ENCODE results near the gene HEPACAM. TPM values are rescaled to one million over a fixed set of nuclear protein-coding genes. Genes with fewer than 3 reads are reported as not detected.

The HEPACAM gene
- polyA plus RNA-seq, 2 of the 4 experiments (the other 2 are of a cell fraction) = not detected

DNA sequence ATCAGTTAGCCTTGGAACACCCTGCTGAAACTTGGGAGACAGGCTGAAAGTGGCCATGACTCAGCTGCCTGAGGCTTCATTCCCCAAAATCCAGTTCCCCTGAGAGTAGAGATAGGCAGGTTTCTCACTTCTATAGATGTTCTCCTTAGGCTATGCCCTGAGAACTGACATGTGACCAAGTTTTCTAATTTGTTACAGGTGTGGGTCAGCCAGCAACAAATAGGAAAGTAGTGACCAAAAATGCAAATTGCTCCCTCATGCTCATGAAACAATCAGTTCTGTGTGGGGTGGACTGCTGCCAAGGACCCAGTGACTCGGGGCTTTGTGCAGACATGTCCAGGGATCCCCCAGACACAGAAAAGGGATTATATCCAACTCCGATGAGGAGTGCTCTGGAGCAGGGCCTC is 10.9 kb upstream of the HEPACAM start:
- no peaks in the 10 kb centered on the region for H3K4me1 ChIP-seq
- H3K27ac ChIP-seq = no peak overlapping the region
- 10% methylated on average over 2 of the region's 2 CpGs for WGBS (ENCODE audit: missing lambda C conversion rate)
- no peak for TF ChIP-seq ZSCAN20 (CRISPR knock-in tag; IDR thresholded peaks at IDR 0.05)
- no peak for TF ChIP-seq HEYL (CRISPR knock-in tag; IDR thresholded peaks at IDR 0.05)
- TF ChIP-seq BHLHE40 (IDR thresholded peaks at IDR 0.05; ENCODE audit: low read depth, low read length) = no peak
- TF ChIP-seq MYC (IDR thresholded peaks at IDR 0.05; ENCODE audit: borderline replicate concordance, low read length) = no peak
- TF ChIP-seq HDAC2 (IDR thresholded peaks at IDR 0.05) = no peak
- TF ChIP-seq RNF2 (IDR thresholded peaks at IDR 0.05; ENCODE audit: borderline replicate concordance, low read depth) = no peak
- TF ChIP-seq, protein P1, sequence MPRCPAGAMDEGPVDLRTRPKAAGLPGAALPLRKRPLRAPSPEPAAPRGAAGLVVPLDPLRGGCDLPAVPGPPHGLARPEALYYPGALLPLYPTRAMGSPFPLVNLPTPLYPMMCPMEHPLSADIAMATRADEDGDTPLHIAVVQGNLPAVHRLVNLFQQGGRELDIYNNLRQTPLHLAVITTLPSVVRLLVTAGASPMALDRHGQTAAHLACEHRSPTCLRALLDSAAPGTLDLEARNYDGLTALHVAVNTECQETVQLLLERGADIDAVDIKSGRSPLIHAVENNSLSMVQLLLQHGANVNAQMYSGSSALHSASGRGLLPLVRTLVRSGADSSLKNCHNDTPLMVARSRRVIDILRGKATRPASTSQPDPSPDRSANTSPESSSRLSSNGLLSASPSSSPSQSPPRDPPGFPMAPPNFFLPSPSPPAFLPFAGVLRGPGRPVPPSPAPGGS (IDR thresholded peaks at IDR 0.05) = no peak
- no peak for TF ChIP-seq ESRRA (IDR thresholded peaks at IDR 0.05; ENCODE audit: borderline replicate concordance, low read length)
- TF ChIP-seq JUN (IDR thresholded peaks at IDR 0.05) = no peak
- TF ChIP-seq CHD2 (IDR thresholded peaks at IDR 0.05; ENCODE audit: low read length, partially characterized antibody) = no peak
- TF ChIP-seq, protein P2, sequence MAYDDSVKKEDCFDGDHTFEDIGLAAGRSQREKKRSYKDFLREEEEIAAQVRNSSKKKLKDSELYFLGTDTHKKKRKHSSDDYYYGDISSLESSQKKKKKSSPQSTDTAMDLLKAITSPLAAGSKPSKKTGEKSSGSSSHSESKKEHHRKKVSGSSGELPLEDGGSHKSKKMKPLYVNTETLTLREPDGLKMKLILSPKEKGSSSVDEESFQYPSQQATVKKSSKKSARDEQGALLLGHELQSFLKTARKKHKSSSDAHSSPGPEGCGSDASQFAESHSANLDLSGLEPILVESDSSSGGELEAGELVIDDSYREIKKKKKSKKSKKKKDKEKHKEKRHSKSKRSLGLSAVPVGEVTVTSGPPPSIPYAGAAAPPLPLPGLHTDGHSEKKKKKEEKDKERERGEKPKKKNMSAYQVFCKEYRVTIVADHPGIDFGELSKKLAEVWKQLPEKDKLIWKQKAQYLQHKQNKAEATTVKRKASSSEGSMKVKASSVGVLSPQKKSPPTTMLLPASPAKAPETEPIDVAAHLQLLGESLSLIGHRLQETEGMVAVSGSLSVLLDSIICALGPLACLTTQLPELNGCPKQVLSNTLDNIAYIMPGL (CRISPR knock-in tag; IDR thresholded peaks at IDR 0.05; ENCODE audit: borderline replicate concordance) = no peak
- no peak for TF ChIP-seq MAFK (IDR thresholded peaks at IDR 0.05; ENCODE audit: partially characterized antibody)
- TF ChIP-seq FOSL2 (IDR thresholded peaks at IDR 0.05) = no peak
- no peak for TF ChIP-seq FOSL2 (CRISPR knock-in tag; IDR thresholded peaks at IDR 0.05)
- TF ChIP-seq NPAS2 (CRISPR knock-in tag; IDR thresholded peaks at IDR 0.05; ENCODE audit: borderline replicate concordance) = no peak
- no peak for TF ChIP-seq RARB (CRISPR knock-in tag; IDR thresholded peaks at IDR 0.05)
- TF ChIP-seq POLR2A (IDR thresholded peaks at IDR 0.05; ENCODE audit: low read length) = no peak
- CTCF ChIA-PET = no interaction called here
- no peak overlapping the region for H3K4me2 ChIP-seq
- no peak overlapping the region for H3K4me3 ChIP-seq
- no peaks in the 10 kb centered on the region for H3K9me3 ChIP-seq
- ATAC-seq (no peak), DNase-seq (ENCODE audit: low read depth in 1 of 2, low spot score in 1 of 2) (no peak), FAIRE-seq (no peak)
- POLR2A ChIA-PET = no interaction called here

DNA sequence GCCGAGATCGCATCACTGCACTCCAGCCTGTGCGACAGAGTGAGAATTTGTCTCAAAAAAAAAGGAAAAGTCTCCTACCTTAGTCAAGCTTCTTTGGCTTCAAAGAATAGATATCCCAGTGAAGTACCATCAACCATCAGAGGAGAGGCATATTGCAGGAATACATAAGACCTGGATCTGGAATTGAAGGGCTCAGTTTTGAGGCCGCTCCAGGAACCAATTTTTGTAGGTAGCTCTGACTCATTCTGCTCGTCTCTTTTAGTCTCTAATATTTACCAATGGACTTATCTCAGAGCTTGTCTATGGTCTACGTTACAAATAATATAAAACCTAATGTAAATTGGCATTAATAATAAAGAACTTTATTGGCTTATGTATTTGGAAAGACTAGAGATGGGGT is 10.0 kb upstream of the HEPACAM start:
- CTCF ChIA-PET = no interaction called here
- H3K27ac ChIP-seq = no peak overlapping the region
- no peak for ATAC-seq
- no peak for FAIRE-seq
- H3K4me3 ChIP-seq = no peak overlapping the region
- TF ChIP-seq RCOR1 (IDR thresholded peaks at IDR 0.05; ENCODE audit: low read depth, low read length) (no peak), MAFK (IDR thresholded peaks at IDR 0.05; ENCODE audit: partially characterized antibody) (no peak), NPAS2 (CRISPR knock-in tag; IDR thresholded peaks at IDR 0.05; ENCODE audit: borderline replicate concordance) (no peak), JUN (IDR thresholded peaks at IDR 0.05) (no peak), CEBPB (IDR thresholded peaks at IDR 0.05) (no peak), NR3C1 (IDR thresholded peaks at IDR 0.05) (no peak), KDM5A (IDR thresholded peaks at IDR 0.05) (no peak), TFCP2L1 (CRISPR knock-in tag; IDR thresholded peaks at IDR 0.05) (no peak), MYC (IDR thresholded peaks at IDR 0.05; ENCODE audit: borderline replicate concordance, low read length) (no peak), ESRRA (IDR thresholded peaks at IDR 0.05; ENCODE audit: borderline replicate concordance, low read length) (no peak), TP53 (CRISPR knock-in tag; IDR thresholded peaks at IDR 0.05) (no peak), HDAC2 (IDR thresholded peaks at IDR 0.05) (no peak), FOXS1 (CRISPR knock-in tag; IDR thresholded peaks at IDR 0.05) (no peak), KDM1A (IDR thresholded peaks at IDR 0.05; ENCODE audit: low read depth) (no peak), EHMT2 (IDR thresholded peaks at IDR 0.05; ENCODE audit: low read depth) (no peak), SREBF2 (IDR thresholded peaks at IDR 0.05) (no peak), FOSB (CRISPR knock-in tag; IDR thresholded peaks at IDR 0.05) (no peak), RFX5 (IDR thresholded peaks at IDR 0.05) (no peak)
- TF ChIP-seq, protein P3, sequence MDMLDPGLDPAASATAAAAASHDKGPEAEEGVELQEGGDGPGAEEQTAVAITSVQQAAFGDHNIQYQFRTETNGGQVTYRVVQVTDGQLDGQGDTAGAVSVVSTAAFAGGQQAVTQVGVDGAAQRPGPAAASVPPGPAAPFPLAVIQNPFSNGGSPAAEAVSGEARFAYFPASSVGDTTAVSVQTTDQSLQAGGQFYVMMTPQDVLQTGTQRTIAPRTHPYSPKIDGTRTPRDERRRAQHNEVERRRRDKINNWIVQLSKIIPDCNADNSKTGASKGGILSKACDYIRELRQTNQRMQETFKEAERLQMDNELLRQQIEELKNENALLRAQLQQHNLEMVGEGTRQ (IDR thresholded peaks at IDR 0.05) = no peak
- TF ChIP-seq, protein P4, sequence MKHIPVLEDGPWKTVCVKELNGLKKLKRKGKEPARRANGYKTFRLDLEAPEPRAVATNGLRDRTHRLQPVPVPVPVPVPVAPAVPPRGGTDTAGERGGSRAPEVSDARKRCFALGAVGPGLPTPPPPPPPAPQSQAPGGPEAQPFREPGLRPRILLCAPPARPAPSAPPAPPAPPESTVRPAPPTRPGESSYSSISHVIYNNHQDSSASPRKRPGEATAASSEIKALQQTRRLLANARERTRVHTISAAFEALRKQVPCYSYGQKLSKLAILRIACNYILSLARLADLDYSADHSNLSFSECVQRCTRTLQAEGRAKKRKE (CRISPR knock-in tag; IDR thresholded peaks at IDR 0.05; ENCODE audit: low read depth) = no peak
- POLR2A ChIA-PET = no interaction called here
- no peak for DNase-seq (ENCODE audit: low read depth in 1 of 2, low spot score in 1 of 2)
- no peaks in the 10 kb centered on the region for H3K9me3 ChIP-seq
- H3K4me2 ChIP-seq = no peak overlapping the region
- 58% methylated on average over 6 of the region's 6 CpGs for WGBS (ENCODE audit: missing lambda C conversion rate)
- no peaks in the 10 kb centered on the region for H3K4me1 ChIP-seq

Data from A549 (cell line).